Common myeloid progenitor, CD34-positive (primary cell): ENCODE results near the gene AKR1D1.

Experiments used
- CTCF ChIA-PET: fragments of 350-600 bp; sonication (Branson Sonifier 250); formaldehyde crosslinking; loops from one replicate; lab custom pipeline; 2021; ENCODE audit warnings: antibody characterized with exemption; lab: Charles Lee
- POLR2A ChIA-PET: fragments of 350-600 bp; sonication (Branson Sonifier 250); formaldehyde crosslinking; loops from one replicate; lab custom pipeline; 2021; ENCODE audit warnings: antibody characterized with exemption; lab: Charles Lee
- DNase-seq, 3 donors: peaks; one replicate each; pipeline versions ENCODE4 v3.0.0 to v3.0.0-alpha.2; 2013
- H3K27ac ChIP-seq, 2 experiments: 1 replicate in 1 of 2; 2 replicates in 1 of 2; pipeline ENCODE4 v1.7.0; 2013; ENCODE audit warnings: inconsistent platforms in 2 of 2, low read length in 2 of 2, mild to moderate bottlenecking in 2 of 2, low read depth in 1 of 2, moderate library complexity in 1 of 2; ENCODE audit not compliant: severe bottlenecking in 2 of 2, insufficient read depth in 1 of 2, poor library complexity in 1 of 2
- H3K27me3 ChIP-seq, 5 experiments: replicated peaks in 2 of 5; 1 replicate in 3 of 5; 2 replicates in 2 of 5; pipeline versions ENCODE4 v1.6.1 to v1.7.0; 2013; ENCODE audit warnings: low read length in 4 of 5, mild to moderate bottlenecking in 2 of 5, moderate library complexity in 2 of 5, inconsistent platforms in 1 of 5; ENCODE audit not compliant: insufficient read depth in 5 of 5, control insufficient read depth in 4 of 5
- H3K36me3 ChIP-seq, 4 experiments: 1 replicate in 2 of 4; 2 replicates in 2 of 4; pipeline versions ENCODE4 v1.6.1 to v1.7.0; 2013; ENCODE audit warnings: low read length in 3 of 4, control low read depth in 1 of 4, mild to moderate bottlenecking in 1 of 4; ENCODE audit not compliant: control insufficient read depth in 4 of 4, insufficient read depth in 4 of 4
- H3K4me1 ChIP-seq, 4 experiments: 1 replicate in 3 of 4; 2 replicates in 1 of 4; pipeline versions ENCODE4 v1.6.1 to v1.7.1; 2013; ENCODE audit warnings: low read length in 3 of 4, mild to moderate bottlenecking in 3 of 4, control low read depth in 1 of 4, inconsistent platforms in 1 of 4, moderate library complexity in 1 of 4; ENCODE audit not compliant: control insufficient read depth in 4 of 4, insufficient read depth in 4 of 4; ENCODE audit errors: control extremely low read depth in 1 of 4
- H3K4me3 ChIP-seq, 7 experiments: 1 replicate in 4 of 7; 2 replicates in 3 of 7; pipeline versions ENCODE4 v1.5.1 to v1.7.0; 2013; ENCODE audit warnings: mild to moderate bottlenecking in 7 of 7, low read length in 6 of 7, moderate library complexity in 6 of 7, inconsistent platforms in 2 of 7, low read depth in 2 of 7, control low read depth in 1 of 7; ENCODE audit not compliant: insufficient read depth in 4 of 7, control insufficient read depth in 1 of 7; ENCODE audit errors: extremely low read depth in 1 of 7
- H3K9me3 ChIP-seq, 5 experiments: 1 replicate in 4 of 5; 2 replicates in 1 of 5; pipeline versions ENCODE4 v1.6.1 to v1.7.1; 2013; ENCODE audit warnings: low read length in 4 of 5, mild to moderate bottlenecking in 2 of 5, inconsistent platforms in 1 of 5, low read depth in 1 of 5, moderate library complexity in 1 of 5; ENCODE audit not compliant: control insufficient read depth in 4 of 5, insufficient read depth in 2 of 5; ENCODE audit errors: control extremely low read depth in 1 of 5
- WGBS: methylation state at CpG from one replicate; pipeline ENCODE4 v1.1.5; 2013; ENCODE audit not compliant: insufficient coverage; 5-methylcytosine and 5-hydroxymethylcytosine counted together

The AKR1D1 gene

DNA sequence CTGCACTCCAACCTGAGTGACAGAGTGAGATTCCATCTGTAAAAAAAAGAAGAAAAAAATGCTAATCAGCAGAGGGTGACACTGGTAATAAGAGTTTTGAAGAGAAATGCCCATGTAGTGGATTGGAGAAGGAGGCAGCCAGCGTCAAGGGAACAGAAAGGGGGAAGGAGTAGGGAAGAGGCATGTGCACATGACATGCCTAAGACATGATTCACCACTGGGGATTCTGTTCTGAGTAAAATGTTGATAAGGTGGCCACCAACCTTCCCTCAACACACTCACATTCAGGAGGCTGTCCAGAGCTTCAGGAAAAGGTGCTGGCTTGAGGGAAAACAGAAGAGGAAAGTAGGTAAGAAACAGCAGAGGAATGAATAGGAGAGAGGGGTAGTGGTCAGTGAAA lies 39.9 kb downstream of the AKR1D1 start:
- CTCF ChIA-PET = no interaction called here
- no peak for DNase-seq
- H3K27me3 ChIP-seq = no peaks in the 10 kb centered on the region
- H3K27ac ChIP-seq = no peak overlapping the region
- no peaks in the 10 kb centered on the region for H3K9me3 ChIP-seq
- no peaks in the 10 kb centered on the region for H3K4me1 ChIP-seq
- WGBS = 100% methylated on average over 1 of the region's 1 CpG
- H3K4me3 ChIP-seq = no peak overlapping the region
- POLR2A ChIA-PET = no interaction called here
- H3K36me3 ChIP-seq = no peaks in the 10 kb centered on the region

- no peak overlapping the region for H3K4me3 ChIP-seq
- WGBS = no CpG with 5 or more reads among the region's 2 CpGs
- H3K36me3 ChIP-seq = no peaks in the 10 kb centered on the region
- no peaks in the 10 kb centered on the region for H3K27me3 ChIP-seq
- no peaks in the 10 kb centered on the region for H3K9me3 ChIP-seq
- no peak overlapping the region for H3K27ac ChIP-seq
- H3K4me1 ChIP-seq = no peaks in the 10 kb centered on the region
- POLR2A ChIA-PET = no interaction called here
- CTCF ChIA-PET = no interaction called here
- DNase-seq = no peak
Observed at GRCh38 chr7:138116892-138117291, 40.6 kb downstream of the AKR1D1 start.

GRCh38 chr7:138120140-138120827 lies 44.0 kb downstream of the AKR1D1 start:
- no peaks in the 10 kb centered on the region for H3K36me3 ChIP-seq
- no peaks in the 10 kb centered on the region for H3K27me3 ChIP-seq
- 95% methylated on average over 9 of the region's 10 CpGs for WGBS
- POLR2A ChIA-PET = no interaction called here
- no peak for DNase-seq
- no peak overlapping the region for H3K4me3 ChIP-seq
- H3K4me1 ChIP-seq = no peaks in the 10 kb centered on the region
- H3K27ac ChIP-seq = no peak overlapping the region
- CTCF ChIA-PET = no interaction called here
- H3K9me3 ChIP-seq = no peaks in the 10 kb centered on the region

GRCh38 chr7:138122162-138122561 lies 45.9 kb downstream of the AKR1D1 start:
- no peaks in the 10 kb centered on the region for H3K36me3 ChIP-seq
- no peak overlapping the region for H3K27ac ChIP-seq
- no peaks in the 10 kb centered on the region for H3K27me3 ChIP-seq
- no peaks in the 10 kb centered on the region for H3K4me1 ChIP-seq
- no peak overlapping the region for H3K4me3 ChIP-seq
- no peak for DNase-seq
- WGBS = 96% methylated on average over 21 of the region's 23 CpGs
- ChIA-PET POLR2A (no interaction called here), CTCF (no interaction called here)
- H3K9me3 ChIP-seq = no peaks in the 10 kb centered on the region

- 100% methylated on average over 2 of the region's 2 CpGs for WGBS
- POLR2A ChIA-PET = no interaction called here
- CTCF ChIA-PET = no interaction called here
- no peaks in the 10 kb centered on the region for H3K4me1 ChIP-seq
- no peak overlapping the region for H3K27ac ChIP-seq
- no peaks in the 10 kb centered on the region for H3K36me3 ChIP-seq
- peaks cover 0 to 4% (median 0%) of the 10 kb centered on the region in 5 experiments for H3K9me3 ChIP-seq
- no peak for DNase-seq
- no peaks in the 10 kb centered on the region for H3K27me3 ChIP-seq
- H3K4me3 ChIP-seq = no peak overlapping the region
Observed at GRCh38 chr7:138125119-138125518, 48.9 kb downstream of the AKR1D1 start.

DNA sequence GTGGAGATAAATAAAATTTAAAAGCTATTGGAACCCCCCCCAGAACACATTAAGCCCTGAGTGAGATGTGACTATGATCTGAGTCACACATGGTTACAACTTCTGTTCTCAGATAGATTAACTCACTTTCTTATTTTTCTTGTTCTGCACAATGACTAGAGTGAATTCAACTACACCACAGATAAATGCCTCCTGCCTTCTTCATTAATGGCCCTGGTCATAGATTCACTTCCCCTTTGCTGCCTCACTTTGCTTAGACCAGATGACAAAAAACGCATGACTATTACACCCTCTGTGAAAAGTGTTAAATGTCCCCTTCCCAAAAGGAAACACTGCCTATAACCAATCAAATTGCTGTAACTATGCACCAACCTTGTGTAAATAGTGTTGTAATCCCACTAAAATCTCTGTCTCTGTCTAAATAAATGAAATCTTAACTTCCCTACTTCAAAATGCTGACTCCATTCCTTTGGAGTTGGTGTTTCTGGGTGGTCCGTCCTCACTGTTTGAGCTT lies 49.4 kb downstream of the AKR1D1 start:
- DNase-seq = peak; percentile 5 to 85 (median 75)
- Histone ChIP-seq H3K4me3 (no peak overlapping the region), H3K36me3 (no peaks in the 10 kb centered on the region), H3K9me3 (peaks cover 0 to 4% (median 0%) of the 10 kb centered on the region in 5 experiments), H3K27ac (no peak overlapping the region), H3K27me3 (no peaks in the 10 kb centered on the region), H3K4me1 (no peaks in the 10 kb centered on the region)
- CTCF ChIA-PET = no interaction called here
- WGBS = 33% methylated on average over 1 of the region's 2 CpGs
- POLR2A ChIA-PET = no interaction called here

DNA sequence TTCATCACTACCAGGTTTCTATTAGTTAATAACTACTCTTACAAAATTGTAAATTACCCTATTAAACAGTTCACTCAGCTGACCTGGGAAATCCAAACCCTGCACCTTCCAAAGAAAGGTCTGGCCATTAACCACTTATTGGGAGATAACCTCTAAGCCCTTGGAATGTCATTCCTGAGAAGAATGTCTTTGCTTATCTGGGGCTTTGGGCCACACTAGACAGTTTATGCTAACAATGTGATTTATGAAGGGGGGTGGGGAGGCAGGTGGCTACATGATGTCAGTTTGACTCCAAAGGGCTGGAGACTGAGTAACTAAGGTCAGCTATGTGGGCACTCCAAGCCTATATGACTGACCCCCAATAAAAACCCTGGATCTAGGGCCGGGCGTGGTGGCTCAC lies 50.7 kb downstream of the AKR1D1 start:
- H3K4me3 ChIP-seq = no peak overlapping the region
- ChIA-PET POLR2A (no interaction called here), CTCF (interaction anchor here (0.7 to 0.9 kb wide), 2 partner anchors 12 to 311 kb away, joined by 3 read pairs; no protein-coding TSS in a partner anchor)
- H3K9me3 ChIP-seq = peaks cover 0 to 4% (median 0%) of the 10 kb centered on the region in 5 experiments
- H3K36me3 ChIP-seq = no peaks in the 10 kb centered on the region
- no peak for DNase-seq
- WGBS = no CpG with 5 or more reads among the region's 2 CpGs
- no peak overlapping the region for H3K27ac ChIP-seq
- no peaks in the 10 kb centered on the region for H3K4me1 ChIP-seq
- H3K27me3 ChIP-seq = no peaks in the 10 kb centered on the region
